HPDE6-E6E7 (cell line): ENCODE data around the gene ZDHHC23.

Source experiments
- DNase-seq: peaks from one replicate; pipeline ENCODE4 v3.0.0; 2011; ENCODE audit warnings: missing footprints; ENCODE audit errors: extremely low spot score

Gene ZDHHC23, protein sequence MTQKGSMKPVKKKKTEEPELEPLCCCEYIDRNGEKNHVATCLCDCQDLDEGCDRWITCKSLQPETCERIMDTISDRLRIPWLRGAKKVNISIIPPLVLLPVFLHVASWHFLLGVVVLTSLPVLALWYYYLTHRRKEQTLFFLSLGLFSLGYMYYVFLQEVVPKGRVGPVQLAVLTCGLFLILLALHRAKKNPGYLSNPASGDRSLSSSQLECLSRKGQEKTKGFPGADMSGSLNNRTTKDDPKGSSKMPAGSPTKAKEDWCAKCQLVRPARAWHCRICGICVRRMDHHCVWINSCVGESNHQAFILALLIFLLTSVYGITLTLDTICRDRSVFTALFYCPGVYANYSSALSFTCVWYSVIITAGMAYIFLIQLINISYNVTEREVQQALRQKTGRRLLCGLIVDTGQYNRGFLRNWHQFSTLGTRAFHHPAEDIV

DNA sequence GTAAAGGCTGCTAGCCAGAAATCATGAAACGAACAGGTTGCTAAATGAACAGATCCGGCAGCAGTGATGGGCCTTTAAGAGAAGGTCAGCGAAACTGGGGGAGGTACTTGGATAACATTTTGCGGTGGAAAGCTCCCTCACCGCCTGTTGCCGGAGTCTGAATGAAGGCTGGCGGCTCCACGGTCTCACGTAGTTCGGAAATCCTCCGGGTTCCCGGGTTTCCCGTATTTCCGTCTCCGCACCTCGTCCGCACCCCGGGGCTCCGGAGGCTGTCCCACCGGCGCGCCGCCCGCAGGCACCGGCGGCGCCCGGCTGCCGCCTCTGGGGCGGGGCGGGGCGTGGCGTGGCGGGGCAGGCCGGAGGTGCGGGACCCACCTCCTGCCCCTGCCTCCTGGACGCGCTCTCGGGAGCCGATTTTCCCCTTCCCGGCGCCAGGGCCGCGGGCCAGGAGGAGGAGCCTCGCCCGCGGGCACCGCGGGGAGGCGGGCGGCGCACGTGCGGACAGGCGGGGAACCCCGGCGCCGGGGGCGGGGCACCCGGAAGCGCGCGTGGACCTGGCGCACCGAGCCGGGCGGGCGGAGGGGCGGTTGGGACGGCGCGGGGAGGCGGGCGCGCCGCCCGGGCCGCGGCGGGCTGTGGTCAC lies at the start of gene ZDHHC23:
Gene ZDHHC23, plus strand, starts transcription at position 642 of the 643 bp plus-strand sequence. CDS start 790 bp downstream, outside the sequence.
- peak; percentile 39 for DNase-seq

DNA sequence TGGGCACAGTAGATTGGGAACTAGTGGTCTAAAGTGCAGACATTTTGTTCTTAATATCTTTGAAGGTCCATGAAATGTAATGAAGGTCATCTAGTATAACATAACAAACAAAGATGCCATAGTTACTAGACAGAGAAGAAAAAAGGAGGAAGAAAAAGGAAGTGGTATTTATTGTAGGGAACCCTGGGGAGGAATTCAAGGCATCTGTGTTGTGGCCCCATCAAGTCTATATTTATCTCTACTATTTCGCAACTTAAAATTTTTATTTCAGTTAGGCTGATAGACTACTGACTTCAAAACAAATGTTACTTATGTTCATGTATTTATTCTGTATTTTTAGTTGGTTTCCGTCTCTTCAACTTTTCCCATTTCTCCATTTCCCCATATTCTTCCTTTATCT lies 48.9 kb upstream of the ZDHHC23 start:
- no peak for DNase-seq

DNA sequence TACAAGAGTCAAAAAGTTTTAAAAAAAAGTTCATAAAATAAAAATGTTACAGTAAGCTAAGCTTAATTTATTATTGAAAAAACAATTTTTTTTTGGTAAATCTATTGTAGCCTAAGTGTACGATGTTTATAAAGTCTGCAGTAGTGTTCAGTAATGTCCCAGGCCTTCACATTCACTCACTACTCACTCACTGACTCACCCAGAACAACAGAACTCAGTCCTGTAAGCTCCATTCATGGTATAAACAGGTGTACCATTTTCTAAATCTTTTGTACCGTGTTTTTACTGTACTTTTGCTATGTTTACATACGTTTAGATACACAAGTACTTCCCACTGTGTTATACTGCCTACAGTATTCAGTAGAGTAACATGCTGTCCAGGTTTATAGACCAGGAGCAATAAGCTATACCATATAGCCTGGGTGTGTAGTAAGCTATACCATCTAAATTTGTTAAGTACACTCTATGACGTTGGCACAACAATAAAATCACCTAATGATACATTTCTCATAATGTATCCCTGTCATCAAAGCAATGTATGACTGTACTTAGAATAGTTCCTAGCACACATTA lies 41.2 kb upstream of the ZDHHC23 start:
- no peak for DNase-seq

DNA sequence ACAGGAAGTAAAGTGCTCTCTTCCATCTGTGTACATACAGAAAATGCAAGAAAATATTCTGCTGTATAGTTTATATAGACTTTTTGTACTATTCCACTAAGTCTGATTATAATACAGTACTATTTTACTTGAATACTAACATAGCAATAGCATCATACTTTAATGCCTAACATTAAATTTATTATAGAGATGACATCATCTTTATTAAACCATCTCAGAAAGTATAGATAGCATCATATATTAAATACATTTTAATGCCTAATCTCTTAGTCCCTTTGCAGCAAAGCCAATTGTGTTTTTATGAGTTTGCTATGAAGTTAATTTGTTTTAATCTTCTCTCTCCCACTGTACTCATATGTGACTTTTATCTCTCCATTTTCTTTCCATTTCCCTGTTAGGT lies 39.7 kb upstream of the ZDHHC23 start:
- DNase-seq: no peak

DNA sequence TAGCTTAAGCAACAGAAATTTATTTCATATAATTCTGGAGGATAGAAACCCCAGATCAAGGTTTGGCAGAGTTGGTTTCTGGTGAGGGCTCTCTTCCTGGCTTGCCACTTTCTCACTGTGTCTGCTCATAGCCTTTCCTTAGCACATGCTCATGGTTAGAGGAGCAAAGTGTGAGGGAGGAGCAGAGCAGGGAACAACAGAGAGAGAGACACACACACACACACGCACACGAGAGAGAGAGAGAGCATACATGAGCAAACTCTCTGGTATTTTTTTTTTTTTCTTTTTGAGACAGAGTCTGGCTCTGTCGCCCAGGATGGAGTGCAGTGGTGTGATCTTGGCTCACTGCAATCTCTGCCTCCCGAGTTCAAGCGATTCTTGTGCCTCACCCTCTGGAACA lies 36.8 kb upstream of the ZDHHC23 start:
- DNase-seq: no peak

DNA sequence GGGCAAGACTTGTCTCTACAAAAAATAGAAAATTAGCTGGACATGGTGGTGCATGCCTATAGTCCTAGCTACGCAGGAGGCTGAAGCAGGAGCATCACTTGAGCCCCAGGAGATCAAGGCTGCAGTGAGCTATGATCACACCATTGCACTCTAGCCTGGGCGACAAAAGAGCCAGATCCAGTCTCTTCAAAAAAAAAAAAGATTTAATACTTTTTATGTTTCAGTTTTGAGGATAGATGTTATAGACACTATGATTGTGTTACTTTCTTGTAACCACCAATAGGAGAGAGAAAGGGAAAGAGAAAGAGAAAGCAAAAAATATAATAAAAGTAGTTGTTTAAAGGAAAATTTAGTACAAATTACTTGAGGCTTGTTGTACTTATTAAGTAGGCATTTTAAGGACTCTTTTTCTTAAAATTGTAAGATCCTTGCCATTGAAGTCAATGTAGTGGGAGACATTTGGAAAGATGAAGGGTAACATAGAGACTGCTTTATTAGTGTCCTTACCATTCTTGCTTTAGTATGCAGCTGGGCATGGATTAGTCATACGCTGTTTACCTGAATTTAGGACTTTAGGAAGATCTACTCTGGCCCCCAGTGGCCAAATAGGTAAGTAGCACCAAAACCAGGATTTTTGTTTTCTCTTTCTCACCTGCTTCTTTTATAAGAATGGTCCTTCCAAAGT lies 35.1 kb upstream of the ZDHHC23 start:
- peak; percentile 59 for DNase-seq

DNA sequence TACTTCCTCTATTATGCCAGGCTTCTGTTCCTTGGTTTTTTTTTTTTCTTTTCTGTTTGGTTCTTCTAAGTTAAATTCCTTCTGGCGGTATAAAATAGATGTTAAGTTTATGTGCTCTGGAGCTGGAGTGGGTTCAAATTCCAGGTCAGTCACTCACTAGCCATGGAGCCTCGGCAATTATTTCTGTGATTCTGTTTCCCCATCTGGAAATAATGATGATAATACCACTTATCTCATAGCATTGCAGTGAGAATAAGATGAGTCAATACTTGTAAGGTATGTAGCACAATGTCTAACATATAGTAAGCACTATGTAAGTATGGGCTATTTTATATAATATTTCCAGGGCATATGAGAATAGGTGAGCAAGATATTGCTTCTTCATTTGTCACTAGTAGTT lies 33.2 kb upstream of the ZDHHC23 start:
- no peak for DNase-seq

DNA sequence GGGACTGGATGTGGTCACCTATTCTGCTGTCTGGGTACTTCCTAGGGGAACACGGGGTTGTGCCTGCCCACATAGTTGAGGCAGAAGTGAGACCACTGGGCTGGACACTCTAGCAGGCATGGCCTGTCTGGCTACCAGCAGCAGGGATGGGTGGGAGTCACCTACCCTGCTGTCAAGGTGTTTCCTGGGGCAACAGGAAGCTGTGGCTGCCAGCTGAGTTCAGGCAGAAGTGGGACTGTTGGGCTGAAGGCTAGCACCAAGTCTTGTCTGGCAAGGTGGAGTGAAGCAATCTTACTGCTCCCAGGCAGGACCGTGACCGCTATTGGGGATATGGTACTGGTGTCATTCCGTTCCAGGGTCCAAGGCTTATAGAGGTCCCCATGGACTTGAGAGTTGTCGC lies 20.3 kb upstream of the ZDHHC23 start:
- no peak for DNase-seq

DNA sequence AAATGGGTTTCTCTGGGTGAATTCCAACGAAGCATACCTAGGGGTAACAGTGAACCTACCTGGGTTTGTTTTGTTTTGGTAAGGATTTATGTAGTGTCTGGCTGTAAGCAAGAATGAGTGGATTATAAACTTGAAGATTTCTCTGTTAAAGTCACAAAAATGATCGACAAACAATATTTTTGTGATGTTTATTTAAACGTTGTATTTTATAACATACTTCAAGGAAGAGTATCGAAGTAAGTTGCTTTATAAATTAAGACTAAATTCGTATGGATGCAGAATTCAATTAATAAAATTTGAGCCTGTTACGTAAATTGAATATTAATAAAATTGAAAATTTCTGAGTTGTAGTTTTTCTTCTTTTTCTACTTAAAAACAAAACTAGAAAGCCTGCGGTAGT lies 982 bp upstream of the ZDHHC23 start:
- no peak for DNase-seq

DNA sequence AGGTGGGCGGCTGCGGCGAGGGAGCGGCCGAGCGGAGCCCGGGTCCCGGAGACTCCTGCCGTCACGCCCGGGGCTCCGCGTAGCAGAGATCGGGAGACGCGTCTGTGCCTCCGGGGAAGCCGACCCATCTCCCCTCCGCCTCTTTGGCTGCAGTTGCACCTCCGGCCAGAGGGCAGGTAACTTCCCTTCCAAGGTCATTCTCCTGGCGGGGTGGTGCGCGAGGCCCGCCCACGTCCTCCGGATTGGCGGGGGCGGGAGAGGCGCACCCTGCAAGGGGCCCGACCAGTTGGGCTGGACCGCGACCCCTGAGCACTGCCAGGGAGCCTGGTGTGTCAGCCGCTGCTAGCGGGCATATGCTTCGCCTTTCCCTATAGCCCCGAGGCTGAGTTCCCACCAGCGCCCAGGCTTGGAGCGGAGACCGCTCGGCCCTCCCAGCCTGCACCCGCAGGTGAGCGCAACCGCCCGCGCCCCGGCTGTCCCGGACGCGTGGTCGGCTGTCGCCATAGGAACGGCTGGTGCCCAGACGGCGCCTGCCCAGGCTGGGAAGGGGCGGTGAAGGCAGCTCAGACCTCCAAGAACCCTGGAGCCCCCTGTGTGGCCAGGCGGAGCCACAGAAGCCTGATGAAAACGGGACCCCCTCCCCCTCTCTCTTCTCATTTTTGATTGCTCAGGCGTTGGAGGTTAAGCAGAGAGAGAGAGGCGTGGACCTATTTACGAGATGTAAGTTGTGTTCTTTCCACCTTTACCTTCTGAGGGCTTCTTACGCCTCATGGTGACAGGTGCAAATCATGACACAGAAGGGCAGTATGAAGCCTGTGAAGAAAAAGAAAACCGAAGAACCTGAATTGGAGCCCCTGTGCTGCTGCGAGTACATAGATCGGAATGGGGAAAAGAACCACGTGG lies 453 bp downstream of the ZDHHC23 start:
- DNase-seq: peak; percentile 27

DNA sequence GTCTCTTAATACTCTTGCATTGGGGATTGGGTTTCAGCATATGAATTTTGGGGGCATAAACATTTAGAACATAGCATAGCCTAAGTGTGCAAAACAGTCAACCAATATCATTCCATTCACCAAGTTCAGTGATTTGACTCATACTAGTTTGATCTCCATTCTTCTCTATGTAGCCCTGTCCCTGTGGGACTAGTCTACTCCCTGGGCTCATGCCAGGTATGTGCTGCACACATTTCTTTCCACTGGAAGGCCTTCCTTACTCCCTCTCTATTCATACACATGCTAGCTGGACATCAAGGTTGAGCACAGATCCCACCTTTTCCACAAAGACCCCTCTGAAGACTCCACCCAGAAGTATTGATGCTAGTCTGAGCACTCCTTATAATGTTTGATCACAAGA lies 5.1 kb downstream of the ZDHHC23 start:
- DNase-seq: no peak

DNA sequence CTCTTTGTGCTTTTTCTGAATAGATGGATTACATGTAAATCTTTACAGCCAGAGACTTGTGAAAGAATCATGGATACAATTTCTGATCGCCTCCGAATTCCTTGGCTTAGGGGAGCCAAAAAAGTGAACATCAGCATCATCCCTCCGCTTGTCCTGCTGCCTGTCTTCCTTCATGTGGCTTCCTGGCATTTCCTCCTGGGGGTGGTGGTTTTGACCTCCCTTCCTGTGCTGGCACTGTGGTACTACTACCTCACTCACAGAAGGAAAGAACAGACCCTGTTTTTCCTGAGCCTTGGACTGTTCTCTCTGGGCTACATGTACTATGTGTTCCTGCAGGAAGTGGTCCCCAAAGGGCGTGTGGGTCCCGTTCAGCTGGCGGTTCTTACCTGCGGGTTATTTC lies 5.9 kb downstream of the ZDHHC23 start:
- DNase-seq: no peak

DNA sequence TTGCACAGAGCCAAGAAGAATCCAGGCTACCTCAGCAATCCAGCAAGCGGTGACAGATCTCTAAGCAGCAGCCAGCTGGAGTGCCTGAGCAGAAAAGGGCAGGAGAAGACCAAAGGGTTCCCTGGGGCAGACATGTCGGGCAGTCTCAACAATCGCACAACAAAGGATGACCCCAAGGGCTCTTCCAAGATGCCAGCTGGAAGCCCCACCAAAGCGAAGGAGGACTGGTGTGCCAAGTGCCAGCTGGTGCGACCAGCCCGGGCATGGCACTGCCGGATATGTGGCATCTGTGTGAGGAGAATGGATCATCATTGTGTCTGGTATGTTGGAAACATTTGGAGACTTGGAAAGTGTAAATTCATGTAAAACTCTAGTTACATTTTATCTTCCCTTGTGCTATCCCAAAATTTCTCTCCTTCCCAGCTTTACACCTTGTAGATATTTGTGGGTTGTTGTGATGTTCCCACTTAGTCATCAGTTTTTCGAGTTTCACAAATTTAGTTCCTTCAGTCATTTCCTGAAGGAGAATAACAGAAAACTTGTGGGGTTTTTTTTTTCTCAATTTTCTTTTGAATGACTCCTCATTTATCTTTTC lies 6.4 kb downstream of the ZDHHC23 start:
- DNase-seq: no peak

DNA sequence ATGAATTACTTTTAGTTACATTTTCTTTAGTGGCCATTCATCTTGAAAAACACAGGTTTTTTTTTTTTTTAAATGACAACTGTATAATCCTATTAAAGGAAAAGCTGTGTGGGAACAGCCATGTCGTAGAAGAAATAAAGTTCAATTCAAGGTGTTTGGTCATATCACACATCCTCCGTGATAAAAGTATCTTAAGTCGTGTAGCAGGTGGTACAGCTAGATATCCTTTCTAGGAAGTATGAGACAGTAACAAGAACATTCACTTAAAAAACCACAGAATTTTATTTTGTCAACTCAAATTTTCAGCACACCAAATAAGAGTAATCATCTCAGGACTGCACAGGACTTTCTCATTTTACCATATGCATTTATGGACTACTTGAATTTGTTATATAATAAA lies 16.1 kb downstream of the ZDHHC23 start:
- no peak for DNase-seq

DNA sequence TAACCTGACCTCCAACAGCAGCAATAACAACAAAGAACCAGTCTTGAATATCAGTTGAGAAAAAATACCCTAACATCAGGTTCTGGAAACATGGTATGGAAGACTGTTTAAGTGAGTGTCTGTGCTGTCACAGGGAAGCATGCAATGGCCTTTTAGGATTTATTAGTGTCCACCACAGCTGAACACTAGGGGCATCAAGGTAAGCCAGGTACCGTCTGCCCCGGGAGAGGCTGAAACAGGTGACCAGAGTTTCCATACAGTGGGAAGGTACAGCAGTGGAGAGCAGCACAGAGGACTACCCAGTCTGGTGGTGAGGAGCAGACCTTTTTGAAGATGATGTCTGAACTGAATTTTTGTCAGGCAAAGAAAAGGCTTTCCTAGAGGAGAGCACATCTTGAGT lies 18.4 kb downstream of the ZDHHC23 start:
- DNase-seq: peak; percentile 11

DNA sequence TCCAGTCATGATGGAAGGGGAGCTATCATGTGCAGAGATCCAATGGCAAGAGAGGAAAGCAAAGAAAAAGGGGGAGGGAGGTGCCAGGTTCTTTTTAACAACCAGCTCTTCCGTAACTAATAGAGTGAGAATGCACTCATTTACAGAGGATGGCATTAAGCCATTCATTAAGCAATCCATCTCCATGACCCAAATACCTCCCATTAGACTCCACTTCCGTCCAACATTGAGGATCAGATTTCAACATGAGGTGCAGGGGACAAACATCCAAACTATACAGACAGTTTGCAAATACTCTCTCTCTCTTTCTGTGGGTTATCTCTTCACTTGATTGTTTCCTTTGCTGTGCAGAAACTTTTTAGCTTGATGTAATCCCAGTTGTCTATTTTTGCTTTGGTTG lies 21.2 kb downstream of the ZDHHC23 start:
- no peak for DNase-seq

DNA sequence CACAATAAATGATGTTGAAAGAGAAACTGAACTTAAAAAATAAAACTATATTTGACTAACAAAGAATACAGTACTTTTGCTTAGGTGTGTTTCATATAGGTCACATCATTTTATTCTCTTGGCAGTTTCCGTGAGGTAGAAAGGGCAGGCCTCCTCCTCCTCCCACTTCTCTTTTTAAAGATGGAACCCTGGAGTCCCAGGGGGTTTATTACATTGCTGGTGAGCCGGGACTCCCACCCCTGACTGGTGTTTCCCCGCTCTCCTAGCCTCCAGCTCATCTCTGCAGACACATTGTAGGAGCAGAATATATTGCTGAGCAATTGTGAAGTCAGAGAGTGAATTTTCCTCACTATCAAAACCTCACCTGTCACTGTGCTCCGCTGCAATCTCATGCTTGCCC lies 30.0 kb downstream of the ZDHHC23 start:
- no peak for DNase-seq

DNA sequence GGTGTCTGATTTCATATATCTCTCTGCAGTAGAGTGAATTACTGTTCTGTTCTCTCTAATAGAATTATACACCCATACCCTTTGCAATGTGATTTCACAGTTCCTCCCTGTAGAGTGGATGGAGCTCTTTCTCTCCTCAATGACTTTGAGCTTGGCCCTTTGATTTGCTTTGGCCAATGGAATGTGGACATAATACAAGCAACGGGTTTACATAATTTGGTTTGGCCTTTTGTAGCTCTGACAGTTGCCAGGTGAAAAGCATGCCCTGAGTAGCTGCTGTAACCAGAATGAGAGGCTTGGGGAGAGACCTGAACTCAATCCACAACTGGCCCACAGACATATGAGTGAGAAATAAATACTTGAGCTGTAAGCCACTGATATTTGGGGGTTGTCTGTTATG lies 32.1 kb downstream of the ZDHHC23 start:
- no peak for DNase-seq

DNA sequence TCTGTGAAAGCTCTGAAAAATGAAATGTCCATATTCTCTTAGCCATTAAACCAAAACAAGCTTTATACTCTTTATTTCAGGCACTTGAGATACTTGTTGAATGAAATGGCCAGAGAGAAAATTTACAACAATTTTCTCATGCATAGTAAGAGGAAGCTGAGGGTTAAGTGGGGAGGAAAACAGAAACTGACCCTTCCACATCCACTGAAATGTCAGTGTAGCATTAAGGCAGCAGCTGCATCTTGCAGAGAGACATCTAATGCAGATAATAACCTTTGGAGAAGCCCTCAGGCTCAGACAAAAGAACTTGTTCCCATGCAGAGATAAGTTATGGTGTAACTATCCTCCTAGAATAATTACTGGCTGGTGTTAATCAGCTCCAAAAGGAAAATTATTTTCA lies 34.0 kb downstream of the ZDHHC23 start:
- no peak for DNase-seq

DNA sequence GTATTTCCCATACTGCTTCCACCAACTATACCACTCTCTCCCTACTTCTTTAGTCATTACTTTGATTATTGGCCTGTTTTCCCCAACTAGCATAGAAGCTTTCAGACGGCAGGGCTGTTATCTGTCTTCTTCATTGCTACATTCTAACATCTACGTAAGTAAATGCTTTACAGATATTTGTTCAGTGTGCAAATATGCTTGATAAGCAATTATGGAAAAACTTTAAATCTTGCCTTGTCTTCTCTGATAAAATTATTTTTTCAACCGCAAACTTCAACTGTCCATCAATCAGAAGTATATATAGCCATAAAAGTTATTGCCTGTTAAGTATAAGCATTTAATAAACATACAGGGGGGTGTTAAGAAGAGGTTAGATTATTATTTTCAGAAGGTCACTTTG lies 35.7 kb downstream of the ZDHHC23 start:
- DNase-seq: no peak

DNA sequence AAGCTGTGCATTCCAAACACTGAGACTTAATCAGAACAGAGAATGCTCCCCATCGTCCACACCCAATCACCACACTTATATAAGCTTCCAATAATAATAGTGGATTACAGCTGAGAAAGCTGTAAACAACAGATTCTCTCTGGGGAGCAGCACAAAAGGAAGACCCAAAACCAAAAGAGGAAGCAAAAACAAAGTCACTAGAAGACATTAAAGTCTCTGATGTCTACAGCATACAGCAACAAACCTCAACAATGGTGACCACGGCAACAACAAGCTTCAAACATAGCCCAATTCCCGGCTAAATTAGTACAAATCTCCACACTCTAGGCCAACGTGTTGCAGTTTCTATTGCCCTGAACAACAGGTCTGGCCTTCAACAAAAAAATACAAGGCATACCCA lies 37.7 kb downstream of the ZDHHC23 start:
- DNase-seq: no peak
